Hippocampal formation (tissue), 2 donors: ENCODE measurements around the gene UNC45B.
"Not testable (repeated sequence)": the region's sequence is repeated elsewhere in the genome, so short reads cannot be mapped to it uniquely, and the experiment has no call there.

Source experiments
- DNase-seq, 2 donors: peaks; one replicate each; lab custom pipeline; 2025; lab: John Stamatoyannopoulos, UW

UNC45B gene

DNA sequence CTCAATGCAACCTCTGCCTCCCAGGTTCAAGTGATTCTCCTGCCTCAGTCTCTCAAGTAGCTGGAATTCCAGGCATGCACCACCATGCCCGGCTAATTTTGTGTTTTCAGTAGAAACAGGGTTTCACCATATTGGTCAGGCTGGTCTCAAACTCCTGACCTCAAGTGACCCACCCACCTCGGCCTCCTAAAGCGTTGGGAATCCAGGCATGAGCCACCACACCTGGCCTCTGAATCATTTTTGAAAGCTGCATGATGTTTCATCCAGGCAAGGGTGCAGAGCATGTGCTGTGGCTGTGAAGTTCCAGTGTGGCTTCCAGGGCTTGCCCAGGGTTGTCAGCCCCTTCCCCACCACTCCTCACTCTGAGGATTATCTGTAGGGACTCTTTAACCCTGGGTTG lies 24.7 kb downstream of the UNC45B start:
- not testable (repeated sequence) for DNase-seq

DNA sequence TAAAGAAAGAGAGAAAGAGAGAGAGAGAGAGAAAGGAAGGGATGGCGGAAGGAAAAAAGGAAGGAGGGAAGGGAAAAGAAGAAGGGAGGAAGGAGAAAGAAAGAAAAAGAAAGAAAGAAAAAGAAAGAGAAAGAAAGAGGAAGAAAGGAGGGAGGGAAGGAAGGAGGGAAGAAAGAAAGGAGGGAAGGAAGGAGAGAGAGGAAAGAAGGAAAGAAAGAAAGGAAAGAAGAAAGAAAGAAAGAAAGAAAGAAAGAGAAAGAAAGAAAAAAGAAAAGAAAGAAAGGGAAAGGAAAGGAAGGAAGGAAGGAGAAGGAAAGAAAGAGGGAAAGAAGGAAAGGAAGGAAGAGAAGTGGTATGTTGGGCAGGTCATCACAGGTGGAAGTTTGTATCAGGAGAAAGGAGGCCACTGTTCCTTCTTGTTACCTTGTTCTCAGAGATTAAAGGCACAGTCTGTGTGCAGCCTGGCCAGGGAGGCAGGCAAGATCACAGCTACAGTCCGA lies 27.3 kb downstream of the UNC45B start:
- no peak for DNase-seq

DNA sequence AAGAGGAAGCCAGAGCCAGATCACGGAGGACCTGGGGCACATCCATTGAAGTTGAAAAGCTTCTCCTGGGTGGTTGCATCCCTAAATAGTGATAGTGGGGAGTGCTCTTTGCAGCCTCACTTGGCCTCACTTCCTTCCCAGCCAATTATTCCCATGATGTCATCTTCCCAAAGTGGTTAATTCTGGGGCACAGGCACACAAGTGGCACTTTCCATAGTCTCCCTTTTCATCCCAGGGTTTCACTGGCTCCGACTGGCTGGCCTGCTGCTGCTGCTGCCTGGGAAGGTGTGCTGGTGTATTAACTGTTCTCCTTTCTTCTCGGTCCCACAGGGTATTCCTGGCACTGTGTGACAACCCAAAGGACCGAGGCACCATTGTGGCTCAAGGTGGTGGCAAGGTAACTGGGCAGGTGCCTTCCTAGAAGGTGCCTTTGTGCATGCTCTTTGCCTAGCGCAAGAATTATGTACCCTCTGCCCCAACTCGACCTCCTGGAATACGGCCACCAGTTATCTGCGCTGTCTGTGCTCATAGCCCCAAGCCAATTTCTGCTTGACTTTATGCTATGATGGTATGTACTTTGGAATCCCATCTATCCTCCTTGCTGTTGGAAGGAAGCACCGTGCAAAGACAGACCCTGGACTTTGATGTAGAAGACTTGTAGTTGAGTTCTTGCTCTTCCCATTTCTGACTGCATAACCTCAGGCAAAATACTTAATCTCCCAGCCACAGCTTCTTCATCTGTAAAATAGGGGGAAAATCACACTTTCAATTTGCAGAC lies 28.2 kb downstream of the UNC45B start:
- no peak for DNase-seq

DNA sequence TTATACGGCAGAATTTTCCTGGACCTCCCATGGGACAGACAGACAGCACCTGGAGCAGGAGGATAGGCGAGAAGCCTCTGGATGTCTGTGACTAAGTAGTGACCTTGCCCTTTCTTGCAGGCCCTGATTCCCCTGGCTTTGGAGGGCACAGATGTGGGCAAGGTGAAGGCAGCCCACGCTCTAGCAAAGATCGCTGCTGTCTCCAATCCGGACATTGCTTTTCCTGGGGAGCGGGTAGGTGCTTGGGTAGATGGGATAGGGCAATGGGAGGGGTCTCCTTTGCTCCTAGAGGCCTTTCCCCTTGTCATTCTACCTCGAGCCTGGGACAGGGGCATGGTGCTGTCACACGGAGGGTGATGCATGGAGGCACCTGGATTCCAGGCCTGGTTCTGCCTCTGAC lies 29.3 kb downstream of the UNC45B start:
- no peak for DNase-seq

DNA sequence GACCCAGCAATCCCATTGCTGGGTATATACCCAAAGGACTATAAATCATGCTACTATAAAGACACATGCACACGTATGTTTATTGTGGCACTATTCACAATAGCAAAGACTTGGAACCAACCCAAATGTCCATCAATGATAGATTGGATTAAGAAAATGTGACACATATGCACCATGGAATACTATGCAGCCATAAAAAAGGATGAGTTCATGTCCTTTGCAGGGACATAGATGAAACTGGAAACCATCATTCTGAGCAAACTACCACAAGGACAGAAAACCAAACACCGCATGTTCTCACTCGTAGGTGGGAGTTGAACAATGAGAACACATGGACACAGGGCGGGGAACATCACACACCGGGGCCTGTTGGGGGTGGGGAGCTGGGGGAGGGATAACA lies 31.8 kb downstream of the UNC45B start:
- DNase-seq, result not testable (repeated sequence)

DNA sequence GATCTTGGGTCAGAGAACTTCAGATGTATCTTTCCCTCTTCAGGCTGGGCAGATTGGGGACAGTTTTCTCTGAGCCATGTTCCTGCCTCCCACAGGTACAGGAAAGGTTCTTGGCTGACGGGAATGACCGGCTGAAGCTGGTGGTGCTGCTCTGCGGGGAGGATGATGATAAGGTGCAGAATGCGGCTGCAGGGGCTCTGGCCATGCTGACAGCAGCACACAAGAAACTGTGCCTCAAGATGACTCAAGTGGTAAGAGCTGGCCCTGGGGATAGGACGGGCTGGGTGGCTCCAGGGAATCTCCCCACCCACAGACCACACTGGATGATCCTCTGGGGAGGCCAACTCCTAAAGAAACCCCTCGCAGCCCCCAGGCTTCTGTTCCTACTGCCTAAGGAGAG lies 35.7 kb downstream of the UNC45B start:
- DNase-seq, result no peak

DNA sequence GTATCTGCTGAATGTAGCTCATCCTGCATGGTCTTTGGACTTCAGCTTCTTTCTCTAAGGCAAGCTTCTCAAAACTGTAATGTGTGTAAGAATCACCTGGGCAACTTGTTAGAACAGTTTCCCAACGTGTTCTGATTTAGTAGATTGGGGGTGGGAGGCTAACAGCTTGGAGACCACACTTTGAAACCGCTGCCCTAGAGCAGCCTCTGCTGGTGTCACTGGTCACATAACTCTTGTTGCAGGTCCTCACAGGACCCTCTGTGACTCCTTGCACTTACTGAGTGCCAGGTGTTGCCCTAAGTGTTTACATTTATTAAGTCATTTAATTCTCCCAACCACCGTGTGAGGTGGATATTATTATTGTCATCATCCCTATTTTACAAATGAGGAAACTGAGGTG lies 36.7 kb downstream of the UNC45B start:
- DNase-seq, result no peak

DNA sequence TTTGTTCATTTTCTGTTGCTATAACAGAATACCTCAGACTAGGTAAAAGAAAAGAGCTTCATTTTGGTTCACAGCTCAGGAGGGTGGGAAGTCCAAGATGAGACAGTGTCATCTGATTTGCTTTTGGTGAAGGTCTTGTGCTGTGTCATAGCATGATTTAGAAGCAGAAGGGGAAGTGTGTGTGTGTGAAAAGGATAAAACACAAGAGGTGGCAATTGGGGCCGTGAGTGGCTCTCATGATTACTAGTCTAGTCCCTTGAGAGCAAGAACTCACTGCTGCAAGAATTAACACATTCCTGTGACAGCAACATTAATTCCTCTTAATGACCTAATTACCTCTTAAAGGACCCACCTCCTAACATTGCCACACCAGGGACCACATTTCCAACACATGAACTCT lies 38.2 kb downstream of the UNC45B start:
- no peak for DNase-seq

DNA sequence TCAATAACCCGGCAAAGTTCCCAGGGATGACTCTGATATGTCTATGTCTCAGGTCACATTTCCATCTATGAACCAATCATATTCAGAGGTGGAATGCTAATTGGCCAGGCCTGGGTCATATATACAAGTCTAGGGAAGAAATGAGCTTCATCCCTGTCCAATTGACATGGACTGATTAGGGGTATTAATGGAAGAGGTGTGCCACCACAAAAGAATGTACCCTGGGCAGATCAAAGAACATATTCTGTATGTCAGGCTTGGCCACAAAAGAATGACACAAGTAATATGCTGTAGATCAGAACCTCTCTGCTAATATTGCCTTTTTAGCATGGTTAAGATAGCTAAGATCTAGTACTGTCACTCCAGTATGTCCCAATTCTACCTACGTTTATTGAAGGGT lies 39.9 kb downstream of the UNC45B start:
- DNase-seq, result no peak

DNA sequence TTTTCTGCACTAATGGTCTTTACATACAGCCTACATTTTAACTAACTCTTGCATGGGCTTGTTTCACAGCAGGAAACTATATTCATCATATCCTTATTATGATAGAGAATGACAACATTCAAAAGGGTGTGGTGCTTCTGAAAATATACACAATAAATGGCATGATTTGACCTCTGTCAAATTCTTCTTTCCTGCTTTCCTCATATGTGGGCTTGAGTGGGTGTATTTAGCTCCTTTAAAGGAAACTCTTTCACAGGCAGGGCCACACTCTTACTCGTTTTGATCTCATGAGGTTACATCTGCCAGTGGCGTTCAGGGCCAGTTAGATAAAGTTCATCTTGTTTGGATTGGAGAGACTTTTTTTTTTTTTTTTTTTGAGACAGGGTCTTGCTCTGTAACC lies 40.5 kb downstream of the UNC45B start:
- DNase-seq, result no peak

DNA sequence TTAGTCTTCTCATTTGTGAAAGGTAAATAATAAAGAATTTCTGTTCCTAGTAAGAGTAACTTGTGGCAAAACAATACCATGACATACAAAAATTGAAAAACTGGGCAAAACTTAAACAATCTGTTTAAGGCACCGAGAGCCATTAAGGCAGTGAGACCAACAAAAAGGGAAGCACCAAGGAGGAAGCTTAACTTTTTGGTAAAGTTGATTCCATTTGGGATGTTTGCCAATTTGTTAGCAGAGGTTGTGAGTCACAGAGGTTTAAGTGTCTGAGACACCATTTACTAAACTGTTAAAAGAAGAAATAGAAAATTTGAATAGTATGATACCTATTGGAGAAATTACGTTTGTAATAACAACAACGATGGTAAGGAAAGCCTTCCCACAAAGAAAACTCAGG lies 41.7 kb downstream of the UNC45B start:
- DNase-seq, result no peak

DNA sequence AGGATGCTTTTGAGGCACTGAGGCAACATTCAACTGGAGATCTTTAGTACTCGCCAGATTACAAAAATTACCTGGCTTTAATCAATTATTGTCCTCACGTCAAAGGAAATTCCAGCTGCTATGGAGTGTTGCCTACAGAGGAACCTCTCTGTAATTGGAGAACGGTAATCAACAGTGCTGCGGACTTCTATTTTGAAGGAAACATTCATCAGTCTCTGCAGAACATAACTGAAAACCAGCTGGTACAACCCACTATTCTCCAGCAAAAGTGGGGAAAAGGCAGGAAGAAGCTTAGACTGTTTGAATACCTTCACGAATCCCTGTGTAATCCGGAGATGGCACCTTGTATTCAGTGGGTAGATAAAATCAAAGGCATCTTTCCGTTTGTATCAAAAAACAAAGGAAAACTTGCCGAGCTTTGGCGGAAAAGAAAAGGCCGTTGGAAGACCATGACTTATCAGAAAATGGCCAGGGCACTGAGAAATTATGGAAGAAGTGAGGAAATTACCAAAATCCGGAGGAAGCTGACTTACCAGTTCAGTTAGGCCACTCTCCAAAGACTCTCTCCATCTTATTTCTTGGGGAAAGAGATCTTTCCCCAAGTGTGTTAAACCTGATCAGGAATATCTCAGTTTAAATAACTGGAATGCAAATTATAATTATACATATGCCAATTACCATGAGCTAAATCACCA lies 43.5 kb downstream of the UNC45B start:
- no peak for DNase-seq

DNA sequence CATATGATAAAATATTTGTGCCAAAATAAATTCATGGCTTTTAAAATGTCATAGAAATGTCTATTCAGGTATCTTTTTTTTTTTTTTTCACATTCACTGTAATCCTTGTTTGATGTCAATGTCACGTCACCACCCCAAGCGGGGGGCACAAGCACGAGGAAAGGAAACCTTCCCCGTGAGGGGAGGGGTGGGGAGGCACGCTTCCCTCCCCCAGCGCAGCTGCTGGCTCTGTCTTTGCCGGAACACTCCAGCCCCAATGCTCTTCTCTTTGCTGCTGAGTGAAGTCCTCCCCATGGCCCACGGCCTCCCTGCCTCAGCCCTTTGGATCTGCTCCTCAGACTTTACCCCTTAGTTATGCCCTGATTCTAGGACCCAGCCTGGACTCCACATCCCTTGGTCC lies 45.1 kb downstream of the UNC45B start:
- DNase-seq, result no peak

DNA sequence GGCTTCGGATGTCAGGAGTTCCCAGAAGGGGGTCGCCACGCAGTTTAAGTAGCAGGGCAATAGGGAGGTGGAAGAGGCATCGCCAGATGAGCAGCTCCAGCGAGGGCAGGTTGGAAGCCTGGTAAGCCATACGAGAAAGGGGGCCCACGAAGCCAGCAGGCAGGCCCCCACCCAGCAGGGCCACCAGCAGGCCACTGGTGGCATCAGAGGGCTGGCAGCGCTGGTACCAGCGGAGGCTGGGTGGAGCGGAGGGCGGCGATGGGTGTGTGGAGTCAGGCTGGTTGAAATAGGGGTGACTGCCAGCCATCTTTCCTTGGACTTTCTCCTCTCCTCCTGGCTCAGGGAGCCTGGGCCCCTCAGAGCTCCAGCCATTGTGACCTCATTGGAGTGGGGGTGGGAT lies 46.4 kb downstream of the UNC45B start, which contains the start of gene SLC35G3:
TSS of gene SLC35G3 (minus strand) at position 393 of the 400 bp plus-strand sequence. CDS start at position 307, 86 bp downstream.
- DNase-seq, result not testable (repeated sequence)

DNA sequence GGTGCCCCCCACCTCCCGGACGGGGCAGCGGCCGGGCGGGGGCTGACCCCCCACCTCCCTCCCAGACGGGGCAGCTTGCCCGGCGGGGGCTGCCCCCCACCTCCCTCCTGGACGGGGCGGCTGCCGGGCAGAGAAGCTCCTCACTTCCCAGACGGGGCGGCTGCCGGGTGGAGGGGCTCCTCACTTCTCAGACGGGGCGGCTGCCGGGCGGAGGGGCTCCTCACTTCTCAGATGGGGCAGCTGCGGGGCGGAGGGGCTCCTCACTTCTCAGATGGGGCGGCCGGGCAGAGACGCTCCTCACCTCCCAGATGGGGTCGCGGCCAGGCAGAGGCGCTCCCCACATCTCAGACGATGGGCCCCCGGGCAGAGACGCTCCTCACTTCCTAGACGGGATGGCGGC lies 47.4 kb downstream of the UNC45B start:
- not testable (repeated sequence) for DNase-seq

DNA sequence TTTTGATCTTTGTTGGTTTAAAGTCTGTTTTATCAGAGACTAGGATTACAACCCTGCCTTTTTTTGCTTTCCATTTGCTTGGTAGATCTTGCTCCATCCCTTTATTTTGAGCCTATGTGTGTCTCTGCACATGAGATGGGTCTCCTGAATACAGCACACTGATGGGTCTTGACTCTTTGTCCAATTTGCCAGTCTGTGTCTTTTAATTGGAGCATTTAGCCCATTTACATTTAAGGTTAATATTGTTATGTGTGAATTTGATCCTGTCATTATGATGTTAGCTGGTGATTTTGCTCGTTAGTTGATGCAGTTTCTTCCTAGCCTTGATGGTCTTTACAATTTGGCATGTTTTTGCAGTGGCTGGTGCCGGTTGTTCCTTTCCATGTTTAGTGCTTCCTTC lies 55.0 kb downstream of the UNC45B start:
- DNase-seq, result not testable (repeated sequence)

DNA sequence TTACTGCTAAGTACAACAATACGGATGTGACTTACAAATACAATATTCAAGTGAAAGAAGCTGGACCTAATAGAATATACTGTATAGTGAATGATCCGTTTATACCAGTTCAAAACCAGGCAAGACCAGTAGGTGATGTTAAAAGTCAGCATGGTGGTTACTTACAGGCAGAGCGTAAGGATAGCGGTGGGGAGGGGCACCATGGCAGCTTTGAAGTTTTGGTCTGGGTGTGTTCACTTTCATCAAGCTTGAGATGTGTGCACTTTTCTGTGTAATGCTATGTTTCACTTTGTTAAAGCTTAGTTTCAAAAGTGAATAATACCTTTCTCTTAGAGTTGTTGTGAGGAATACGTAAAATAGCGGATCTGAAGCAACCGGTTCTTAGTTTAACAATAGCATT lies 63.1 kb downstream of the UNC45B start:
- DNase-seq, result no peak

DNA sequence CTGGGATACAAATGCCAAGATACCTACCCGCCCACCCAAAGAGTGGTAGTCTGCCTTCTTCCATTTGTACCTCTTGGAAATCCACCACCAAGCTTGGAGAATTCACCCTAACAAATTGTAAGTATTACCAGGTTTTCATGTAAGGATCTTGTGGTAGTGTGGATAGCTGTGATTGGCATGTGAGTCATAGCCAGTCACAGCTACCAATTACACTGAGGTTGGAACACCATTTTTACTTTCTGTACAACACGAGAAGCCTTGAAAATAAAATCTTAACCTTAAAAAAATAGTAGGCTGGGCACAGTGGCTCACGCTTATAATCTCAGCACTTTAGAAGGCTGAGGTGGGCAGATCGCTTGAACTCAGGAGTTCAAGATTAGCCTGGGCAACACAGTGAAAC lies 65.1 kb downstream of the UNC45B start:
- DNase-seq, result no peak

DNA sequence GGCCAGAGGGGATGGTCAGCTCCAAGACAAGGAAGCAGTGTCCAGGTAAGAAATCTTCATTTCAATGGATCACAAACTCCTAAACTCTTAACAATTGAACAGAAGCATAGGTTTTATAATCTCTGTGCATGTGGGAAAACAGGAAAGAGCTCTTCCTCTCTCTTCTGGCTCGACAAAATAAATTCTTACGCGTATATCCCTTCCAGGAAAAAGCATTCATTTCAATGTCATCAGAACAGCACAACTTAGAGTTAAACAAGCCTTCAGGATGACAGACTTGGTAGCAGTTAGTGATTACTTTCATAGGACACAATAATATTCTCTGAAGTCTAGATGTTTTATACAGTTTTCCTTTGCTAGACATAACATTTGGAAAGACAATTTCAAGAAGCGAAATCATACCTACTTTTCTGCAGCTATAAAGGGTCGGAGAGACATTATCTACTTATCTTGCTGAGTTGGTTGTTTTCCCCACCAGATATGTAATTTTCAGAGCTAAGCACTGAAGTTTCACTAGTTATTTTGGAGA lies 65.9 kb downstream of the UNC45B start:
- DNase-seq, result no peak

DNA sequence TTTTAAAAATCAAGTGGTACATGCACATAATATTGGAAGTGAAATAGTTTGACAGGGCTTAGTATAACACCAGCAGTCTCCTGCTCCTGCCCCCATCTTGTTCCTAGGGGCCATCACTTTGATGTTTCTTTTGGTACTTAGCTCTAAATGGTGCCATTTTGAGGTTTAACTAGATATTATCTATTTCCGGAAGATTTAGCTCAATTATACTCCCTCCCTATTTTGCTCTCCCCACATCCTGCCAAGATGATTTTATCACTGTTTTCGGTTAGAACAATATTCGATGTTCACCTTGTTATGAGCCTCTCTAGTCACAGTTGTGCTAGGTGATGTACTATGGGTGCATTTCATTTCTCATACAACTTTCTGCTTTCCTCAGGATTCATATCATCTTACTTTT lies 66.6 kb downstream of the UNC45B start:
- DNase-seq, result no peak

DNA sequence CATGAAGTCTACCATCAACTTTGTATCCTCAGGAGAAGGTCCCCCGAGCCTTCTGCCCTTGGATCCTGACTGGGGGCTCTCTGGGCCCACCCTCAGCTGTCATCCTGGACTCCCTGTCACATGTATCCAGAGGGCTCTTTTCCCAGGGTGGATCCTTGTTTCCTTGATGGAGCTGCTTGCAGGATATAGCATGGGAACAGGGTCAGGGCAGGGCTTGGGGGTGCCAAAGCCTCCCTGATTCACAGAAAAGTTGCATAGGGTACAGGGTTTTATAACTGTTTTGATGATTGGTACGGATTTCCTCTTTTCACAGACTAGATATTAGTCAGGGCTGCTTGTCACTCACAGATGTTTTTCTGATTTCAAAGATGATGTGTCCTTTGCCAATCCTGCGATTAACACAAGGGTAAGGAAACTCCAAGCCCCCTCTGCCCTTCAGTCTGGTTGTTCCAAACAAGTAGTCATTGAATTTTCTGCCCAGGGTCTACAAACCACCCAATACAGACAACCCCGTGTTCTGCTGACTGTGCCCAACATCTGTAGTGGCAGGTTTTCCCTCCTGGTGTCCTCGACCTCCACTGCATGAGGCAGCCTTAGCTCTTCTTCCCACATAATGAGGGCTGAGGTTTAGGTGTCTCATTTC lies 67.1 kb downstream of the UNC45B start:
- no peak for DNase-seq

DNA sequence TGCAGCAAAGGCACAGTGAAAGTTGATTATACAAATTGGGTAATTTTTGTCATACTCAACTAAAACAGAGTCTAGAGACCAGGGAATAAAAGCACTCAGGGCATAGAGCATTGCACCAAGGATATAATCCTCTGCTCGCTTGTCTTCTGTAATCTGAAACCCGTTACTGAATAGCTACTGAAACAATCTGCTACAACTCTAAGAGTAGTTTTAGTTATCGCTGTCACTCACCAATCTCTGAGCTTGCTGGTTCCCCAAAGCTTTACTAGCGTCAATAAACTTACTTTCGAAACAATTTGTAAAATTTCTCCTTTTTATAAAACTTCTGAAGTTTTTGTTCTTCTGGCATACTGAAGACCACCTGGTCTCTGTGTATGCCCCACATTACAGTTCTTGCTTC lies 69.5 kb downstream of the UNC45B start:
- DNase-seq, result no peak

DNA sequence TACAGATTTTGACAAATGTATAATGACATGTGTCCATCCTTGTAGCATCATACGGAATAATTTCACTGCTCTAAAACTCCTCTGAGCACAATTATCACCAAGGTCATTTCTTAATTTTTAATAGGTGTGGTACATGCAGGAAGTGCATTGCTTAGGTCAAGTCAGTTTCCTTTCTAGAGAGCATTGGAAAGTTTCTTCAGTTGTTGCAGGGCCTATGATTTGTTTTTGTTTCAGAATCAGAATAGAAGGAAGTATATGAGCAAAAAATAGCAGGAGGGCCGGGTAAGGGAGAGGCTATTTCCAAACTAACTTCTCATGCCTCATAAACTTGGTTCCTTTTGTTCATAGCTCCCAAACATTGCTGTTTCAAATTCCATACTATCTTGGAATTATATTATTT lies 71.3 kb downstream of the UNC45B start:
- DNase-seq, result no peak
